ENCODE results near the gene CFAP57. TPM values are rescaled to one million over a fixed set of nuclear protein-coding genes. Genes with fewer than 3 reads are reported as not detected.

CFAP57 gene
- total and polyA plus RNA-seq, 8 donors, result 0.73 to 5.8 (median 3.5) TPM

GRCh38 chr1:43288058-43288784 lies 116.1 kb downstream of the CFAP57 start:
- DNase-seq (peak in 1 of 4 donors; percentile 44), ATAC-seq (no peak)
- Histone ChIP-seq H3K9me3 (no peaks in the 10 kb centered on the region), H3K36me3 (no peaks in the 10 kb centered on the region), H3K4me3 (no peak overlapping the region), H3K27me3 (no peaks in the 10 kb centered on the region), H3K27ac (no peak overlapping the region), H3K4me1 (no peaks in the 10 kb centered on the region)
- no peak for TF ChIP-seq CTCF (IDR thresholded peaks at IDR 0.05)
- intact Hi-C loops (cut with DNase I), result no loop called here

GRCh38 chr1:43288785-43289706 lies 116.9 kb downstream of the CFAP57 start:
- intact Hi-C loops (cut with DNase I), result no loop called here

GRCh38 chr1:43292216-43292615 lies 120.1 kb downstream of the CFAP57 start:
- DNase-seq, result peak in 1 of 4 donors; percentile 25
- Histone ChIP-seq H3K27ac (no peak overlapping the region), H3K9me3 (no peaks in the 10 kb centered on the region), H3K4me1 (peaks cover 8 to 11% of the 10 kb centered on the region in 2 donors), H3K27me3 (no peaks in the 10 kb centered on the region), H3K4me3 (no peak overlapping the region), H3K36me3 (no peaks in the 10 kb centered on the region)
- intact Hi-C loops (cut with DNase I), result no loop called here
- no peak for ATAC-seq
- TF ChIP-seq CTCF (IDR thresholded peaks at IDR 0.05), result no peak

More at GRCh38 chr1:43288785-43289706, 116.9 kb downstream of the CFAP57 start:
- no peak overlapping the region for H3K4me3 ChIP-seq
- DNase-seq (no peak), ATAC-seq (no peak)
- no peaks in the 10 kb centered on the region for H3K36me3 ChIP-seq
- H3K27me3 ChIP-seq, result no peaks in the 10 kb centered on the region
- TF ChIP-seq CTCF (IDR thresholded peaks at IDR 0.05), result no peak
- H3K9me3 ChIP-seq, result no peaks in the 10 kb centered on the region
- no peak overlapping the region for H3K27ac ChIP-seq
- H3K4me1 ChIP-seq, result no peaks in the 10 kb centered on the region

- H3K36me3 ChIP-seq, result no peaks in the 10 kb centered on the region
- TF ChIP-seq CTCF (IDR thresholded peaks at IDR 0.05), result no peak
- H3K27me3 ChIP-seq, result no peaks in the 10 kb centered on the region
- H3K4me1 ChIP-seq, result peaks cover 8 to 13% of the 10 kb centered on the region in 2 donors
- intact Hi-C loops (cut with DNase I), result no loop called here
- no peak overlapping the region for H3K4me3 ChIP-seq
- ATAC-seq (no peak), DNase-seq (peak in 1 of 4 donors; percentile 24)
- H3K9me3 ChIP-seq, result no peaks in the 10 kb centered on the region
- no peak overlapping the region for H3K27ac ChIP-seq
Measured at GRCh38 chr1:43292679-43293078, 120.5 kb downstream of the CFAP57 start.

GRCh38 chr1:43293176-43293575 lies 121.0 kb downstream of the CFAP57 start:
- Histone ChIP-seq H3K27ac (no peak overlapping the region), H3K4me1 (peaks cover 8 to 13% of the 10 kb centered on the region in 2 donors), H3K4me3 (no peak overlapping the region), H3K36me3 (no peaks in the 10 kb centered on the region), H3K27me3 (no peaks in the 10 kb centered on the region), H3K9me3 (no peaks in the 10 kb centered on the region)
- no peak for TF ChIP-seq CTCF (IDR thresholded peaks at IDR 0.05)
- intact Hi-C loops (cut with DNase I), result no loop called here
- ATAC-seq (no peak), DNase-seq (no peak)
